22Rv1 (cell line): ENCODE measurements around the gene CACUL1.

ENCODE experiments used
- ZFX ChIP-seq: fragments of 450-650 bp; IDR thresholded peaks from 2 replicates; pipeline ENCODE4 v1.6.1; 2017; ENCODE audit warnings: antibody characterized with exemption, borderline replicate concordance
- TF ChIP-seq, protein P1 (sequence below): fragments of 450-650 bp; IDR thresholded peaks from 2 replicates; pipeline ENCODE4 v1.5.1; 2017; ENCODE audit warnings: mild to moderate bottlenecking

DNA sequence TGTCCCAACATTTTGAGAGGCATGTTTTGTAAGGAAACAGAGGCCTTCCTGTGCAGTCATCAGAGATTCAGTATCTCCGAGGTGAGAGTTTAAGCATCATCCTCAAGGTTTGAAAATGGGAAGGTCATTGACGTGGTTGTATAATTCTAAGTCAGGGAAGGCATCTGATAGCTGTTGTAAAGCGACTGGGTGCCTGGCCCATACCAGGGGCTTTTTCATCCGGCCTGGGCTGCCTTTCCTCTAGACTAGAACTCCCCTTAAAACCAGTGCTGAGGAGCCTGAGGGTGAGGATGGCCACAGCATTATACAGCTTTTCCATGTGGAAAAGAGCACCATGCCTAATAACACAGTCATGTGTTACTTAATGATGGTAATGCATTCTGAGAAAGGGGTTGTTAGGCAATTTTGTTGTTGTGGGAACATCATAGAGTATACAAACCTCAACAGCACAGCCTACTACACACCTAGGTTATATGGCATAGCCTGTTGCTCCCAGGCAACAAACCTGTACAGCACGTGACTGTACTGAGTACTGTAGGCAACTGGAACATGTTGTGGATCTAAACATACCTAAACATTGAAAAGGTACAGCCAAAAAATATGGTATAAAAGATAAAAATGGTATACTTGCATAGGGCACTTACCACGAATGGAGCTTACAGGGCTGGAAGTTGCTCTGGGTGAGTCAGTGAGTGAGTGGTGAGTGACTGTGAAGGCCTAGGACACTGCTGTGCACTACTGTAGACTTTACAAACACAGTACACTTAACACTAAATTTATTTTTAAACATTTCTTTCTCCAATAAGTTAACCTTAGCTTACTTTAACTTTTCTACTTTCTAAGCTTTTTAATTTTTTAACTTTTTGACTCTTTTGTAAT is 13.5 kb upstream of the CACUL1 start:
- TF ChIP-seq, protein P1, sequence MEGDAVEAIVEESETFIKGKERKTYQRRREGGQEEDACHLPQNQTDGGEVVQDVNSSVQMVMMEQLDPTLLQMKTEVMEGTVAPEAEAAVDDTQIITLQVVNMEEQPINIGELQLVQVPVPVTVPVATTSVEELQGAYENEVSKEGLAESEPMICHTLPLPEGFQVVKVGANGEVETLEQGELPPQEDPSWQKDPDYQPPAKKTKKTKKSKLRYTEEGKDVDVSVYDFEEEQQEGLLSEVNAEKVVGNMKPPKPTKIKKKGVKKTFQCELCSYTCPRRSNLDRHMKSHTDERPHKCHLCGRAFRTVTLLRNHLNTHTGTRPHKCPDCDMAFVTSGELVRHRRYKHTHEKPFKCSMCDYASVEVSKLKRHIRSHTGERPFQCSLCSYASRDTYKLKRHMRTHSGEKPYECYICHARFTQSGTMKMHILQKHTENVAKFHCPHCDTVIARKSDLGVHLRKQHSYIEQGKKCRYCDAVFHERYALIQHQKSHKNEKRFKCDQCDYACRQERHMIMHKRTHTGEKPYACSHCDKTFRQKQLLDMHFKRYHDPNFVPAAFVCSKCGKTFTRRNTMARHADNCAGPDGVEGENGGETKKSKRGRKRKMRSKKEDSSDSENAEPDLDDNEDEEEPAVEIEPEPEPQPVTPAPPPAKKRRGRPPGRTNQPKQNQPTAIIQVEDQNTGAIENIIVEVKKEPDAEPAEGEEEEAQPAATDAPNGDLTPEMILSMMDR = no peak
- TF ChIP-seq ZFX = no peak
